SJCRH30 (cell line): Measurements from ENCODE around the gene RGS16. TPM values are rescaled to one million over a fixed set of nuclear protein-coding genes. Genes with fewer than 3 reads are reported as not detected.

ENCODE experiments used
- DNase-seq, 2 experiments: peaks; one replicate each; pipeline ENCODE4 v3.0.0-alpha.2; 2015 to 2020
- H3K27ac ChIP-seq: fragments of 250-450 bp; sonication (Bioruptor Pico); 2 replicates; pipeline ENCODE4 v1.5.1; 2020; ENCODE audit warnings: mild to moderate bottlenecking, moderate library complexity
- H3K27me3 ChIP-seq: fragments of 250-450 bp; sonication (Bioruptor Pico); 2 replicates; pipeline ENCODE4 v1.5.1; 2020; ENCODE audit warnings: mild to moderate bottlenecking, moderate library complexity
- H3K36me3 ChIP-seq: fragments of 250-450 bp; sonication (Bioruptor Pico); 2 replicates; pipeline ENCODE4 v1.5.1; 2020; ENCODE audit warnings: mild to moderate bottlenecking, moderate library complexity
- H3K4me1 ChIP-seq: fragments of 250-450 bp; sonication (Bioruptor Pico); 2 replicates; pipeline ENCODE4 v1.5.1; 2020; ENCODE audit warnings: mild to moderate bottlenecking, moderate library complexity
- H3K4me3 ChIP-seq: fragments of 250-450 bp; sonication (Bioruptor Pico); 2 replicates; pipeline ENCODE4 v1.5.1; 2020; ENCODE audit warnings: mild to moderate bottlenecking, moderate library complexity
- H3K9me3 ChIP-seq: fragments of 250-450 bp; sonication (Bioruptor Pico); replicated peaks from 2 replicates; pipeline ENCODE4 v1.5.1; 2020; ENCODE audit warnings: mild to moderate bottlenecking, moderate library complexity
- total RNA-seq: library from RNA; depleted of rRNA; stranded (reverse); fragments of >200 nt; shearing (Covaris generic); gene quantifications from 2 replicates; pipeline ENCODE4 v1.2.3, GENCODE V29; 2014

Gene RGS16
- total RNA-seq, 1 experiment from 2014 or later = 96.7 TPM

DNA sequence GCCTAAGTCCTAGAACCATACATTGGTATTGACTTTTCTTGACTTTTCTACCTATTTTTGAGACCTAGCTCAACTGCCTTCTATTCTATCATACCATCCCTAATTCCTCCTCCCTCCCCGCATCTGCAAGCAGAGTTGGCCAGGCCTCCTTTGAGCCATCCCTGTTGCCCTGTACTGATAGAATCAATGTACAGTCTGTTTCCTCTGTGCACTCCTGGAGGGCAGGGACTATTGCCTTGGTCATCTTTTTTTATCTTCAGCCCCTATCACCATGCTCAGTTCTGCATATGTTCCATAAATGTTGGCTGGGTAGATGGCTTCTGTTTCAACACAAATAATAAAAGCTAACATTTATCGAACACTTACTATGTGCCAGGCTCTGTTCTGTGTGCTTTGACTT is 4.0 kb upstream of the RGS16 start:
- H3K4me1 ChIP-seq = peaks cover 53% of the 10 kb centered on the region
- H3K36me3 ChIP-seq = peaks cover 3% of the 10 kb centered on the region
- no peak overlapping the region for H3K27ac ChIP-seq
- no peak for DNase-seq
- H3K4me3 ChIP-seq = no peak overlapping the region
- no peaks in the 10 kb centered on the region for H3K9me3 ChIP-seq
- H3K27me3 ChIP-seq = no peaks in the 10 kb centered on the region

DNA sequence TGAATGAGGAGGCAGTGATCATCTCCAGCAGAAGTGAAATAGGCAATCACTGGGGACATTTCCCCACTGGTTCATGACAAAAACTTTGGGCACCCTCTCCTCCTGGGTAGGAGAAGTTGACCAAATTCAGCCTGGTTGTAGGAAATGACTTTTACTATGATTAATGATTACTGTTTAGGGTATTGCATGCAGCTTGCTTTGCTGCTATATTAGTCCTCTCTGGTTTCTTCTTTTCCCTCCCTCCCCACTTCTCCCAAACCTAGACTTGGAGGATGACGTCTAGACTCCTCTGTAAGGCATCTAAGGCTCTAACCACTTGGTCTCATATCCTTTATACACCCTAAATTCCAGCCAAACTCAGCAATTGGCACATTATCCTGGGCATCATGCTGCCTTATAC is 3.4 kb upstream of the RGS16 start:
- Histone ChIP-seq H3K9me3 (no peaks in the 10 kb centered on the region), H3K4me3 (no peak overlapping the region), H3K27me3 (no peaks in the 10 kb centered on the region), H3K27ac (peak overlapping the region; percentile 62), H3K4me1 (peaks cover 46% of the 10 kb centered on the region), H3K36me3 (peaks cover 9% of the 10 kb centered on the region)
- DNase-seq = no peak

GRCh38 chr1:182603646-182604174 is 479 bp downstream of the RGS16 start:
- DNase-seq = peak in 1 of 2 experiments; percentile 32
- peak overlapping the region; percentile 75 for H3K27ac ChIP-seq
- H3K9me3 ChIP-seq = no peaks in the 10 kb centered on the region
- H3K4me3 ChIP-seq = peak overlapping the region; percentile 94
- no peaks in the 10 kb centered on the region for H3K27me3 ChIP-seq
- peaks cover 48% of the 10 kb centered on the region for H3K36me3 ChIP-seq
- H3K4me1 ChIP-seq = peaks cover 17% of the 10 kb centered on the region

GRCh38 chr1:182602935-182603645 is 1.1 kb downstream of the RGS16 start:
- Histone ChIP-seq H3K27me3 (no peaks in the 10 kb centered on the region), H3K4me3 (peak overlapping the region; percentile 94), H3K27ac (peak overlapping the region; percentile 75), H3K36me3 (peaks cover 52% of the 10 kb centered on the region), H3K9me3 (no peaks in the 10 kb centered on the region), H3K4me1 (peaks cover 17% of the 10 kb centered on the region)
- no peak for DNase-seq

- Histone ChIP-seq H3K9me3 (no peaks in the 10 kb centered on the region), H3K36me3 (peaks cover 52% of the 10 kb centered on the region), H3K27me3 (no peaks in the 10 kb centered on the region), H3K4me3 (peak overlapping the region; percentile 94), H3K27ac (peak overlapping the region; percentile 17), H3K4me1 (peaks cover 8% of the 10 kb centered on the region)
- DNase-seq = no peak
These were observed 2.3 kb downstream of the RGS16 start for GRCh38 chr1:182601913-182602312.

DNA sequence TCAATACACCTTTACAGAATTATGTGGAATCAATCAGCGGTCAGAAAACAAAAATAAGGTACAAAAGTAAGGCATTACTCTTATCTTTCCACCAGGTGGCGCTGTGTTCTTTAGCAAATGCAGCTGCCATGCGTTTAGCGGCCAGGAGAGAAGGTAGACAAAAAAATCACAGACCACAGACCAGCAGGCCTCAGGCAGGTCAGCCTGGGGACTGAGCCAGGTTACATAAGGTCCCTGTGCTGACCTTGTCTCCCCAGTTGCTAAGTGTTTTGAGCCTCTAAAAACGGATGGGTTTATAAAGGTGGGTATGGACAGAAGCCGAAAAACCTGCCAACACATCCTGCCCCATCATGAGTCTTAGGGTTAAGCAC is 2.8 kb downstream of the RGS16 start:
- DNase-seq = peak; percentile 58 to 90
- no peaks in the 10 kb centered on the region for H3K9me3 ChIP-seq
- H3K4me1 ChIP-seq = peaks cover 3% of the 10 kb centered on the region
- H3K36me3 ChIP-seq = peaks cover 52% of the 10 kb centered on the region
- peak overlapping the region; percentile 17 for H3K27ac ChIP-seq
- H3K27me3 ChIP-seq = no peaks in the 10 kb centered on the region
- H3K4me3 ChIP-seq = peak overlapping the region; percentile 94

GRCh38 chr1:182600745-182601415 is 3.3 kb downstream of the RGS16 start:
- Histone ChIP-seq H3K36me3 (peaks cover 52% of the 10 kb centered on the region), H3K27ac (no peak overlapping the region), H3K9me3 (no peaks in the 10 kb centered on the region), H3K4me1 (peaks cover 2% of the 10 kb centered on the region; the same call in 1 of the 2 replicates), H3K27me3 (no peaks in the 10 kb centered on the region), H3K4me3 (peak overlapping the region; percentile 94)
- DNase-seq = no peak

DNA sequence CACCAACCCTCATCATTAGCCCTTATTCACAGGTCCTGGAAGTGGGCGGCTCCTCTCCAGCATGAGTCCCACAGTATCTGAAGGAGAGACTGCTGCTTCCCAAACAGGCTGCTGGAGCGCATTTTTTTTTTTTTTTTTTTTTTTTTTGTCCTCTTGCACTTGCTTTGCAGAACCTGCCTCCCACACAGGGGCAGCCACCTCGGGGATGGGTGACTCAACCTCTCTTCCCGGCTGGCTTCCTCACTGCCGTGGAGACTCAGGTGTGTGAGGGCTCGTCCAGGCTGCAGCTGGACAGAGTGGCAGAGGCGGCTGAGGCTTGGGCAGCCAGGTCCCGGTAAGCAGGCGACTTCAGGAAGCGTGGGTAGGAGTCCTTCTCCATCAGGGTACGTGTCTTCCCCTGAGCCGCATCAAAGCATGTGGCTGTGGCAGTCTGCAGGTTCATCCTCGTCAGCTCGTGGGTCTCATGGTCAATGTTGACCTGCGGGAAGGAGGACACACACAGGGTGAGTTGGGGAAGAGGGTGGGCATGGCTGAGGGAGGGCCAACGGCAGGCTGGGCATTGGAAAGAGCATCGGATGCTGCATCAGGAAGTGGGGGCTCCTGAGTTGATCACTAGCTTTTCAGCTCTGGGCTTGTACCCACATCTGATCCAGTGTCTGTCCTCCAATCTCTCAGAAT is 4.0 kb downstream of the RGS16 start:
- Histone ChIP-seq H3K27ac (no peak overlapping the region), H3K4me1 (peaks cover 2% of the 10 kb centered on the region; the same call in 1 of the 2 replicates), H3K4me3 (no peak overlapping the region)

DNA sequence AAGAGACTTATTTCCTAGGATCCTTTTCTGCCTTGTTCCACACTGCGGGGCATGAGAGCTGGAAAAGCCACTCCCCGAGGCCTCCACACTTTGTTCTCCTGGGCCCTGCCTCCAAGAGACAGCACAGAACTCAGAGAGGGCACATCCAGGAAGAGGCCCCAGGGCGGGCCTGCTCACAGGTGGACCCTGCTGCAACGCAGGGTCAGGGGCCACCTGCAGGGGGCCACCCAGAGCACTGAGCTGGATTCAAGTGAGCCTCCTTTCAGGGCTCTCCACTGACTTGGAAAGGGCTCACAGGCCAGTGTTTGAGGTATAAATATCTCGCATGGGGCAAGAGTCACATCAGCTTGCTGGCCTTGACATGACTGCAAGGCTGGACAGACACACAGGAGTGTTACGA is 4.8 kb downstream of the RGS16 start:
- Histone ChIP-seq H3K27ac (no peak overlapping the region), H3K36me3 (peaks cover 52% of the 10 kb centered on the region), H3K27me3 (no peaks in the 10 kb centered on the region), H3K9me3 (no peaks in the 10 kb centered on the region), H3K4me3 (no peak overlapping the region), H3K4me1 (peaks cover 2% of the 10 kb centered on the region; the same call in 1 of the 2 replicates)
- no peak for DNase-seq

More for the DNA sequence above, 4.0 kb downstream of the RGS16 start:
- H3K9me3 ChIP-seq = no peaks in the 10 kb centered on the region
- no peaks in the 10 kb centered on the region for H3K27me3 ChIP-seq
- DNase-seq = no peak
- H3K36me3 ChIP-seq = peaks cover 52% of the 10 kb centered on the region

DNA sequence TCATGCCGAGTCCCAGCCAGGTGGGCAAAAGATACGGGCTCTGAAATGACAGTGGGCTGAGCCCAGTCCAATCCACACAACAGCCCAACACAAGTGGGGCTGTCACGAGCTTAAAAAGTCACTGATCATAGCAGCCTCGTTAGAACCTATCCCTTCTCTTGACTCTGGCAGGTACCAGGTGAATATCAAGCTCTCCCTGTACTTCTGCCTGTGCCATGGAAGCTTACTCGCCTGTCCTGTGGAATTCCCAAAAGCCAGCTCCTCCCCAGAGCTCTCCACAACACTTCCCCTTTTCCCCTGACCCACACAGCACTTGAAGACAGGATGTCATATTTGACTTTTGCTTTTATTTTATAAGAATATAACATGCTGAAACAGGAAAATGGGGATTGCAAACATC is 5.9 kb downstream of the RGS16 start:
- H3K4me1 ChIP-seq = peaks cover 2% of the 10 kb centered on the region; the same call in 1 of the 2 replicates
- H3K27ac ChIP-seq = no peak overlapping the region
- no peaks in the 10 kb centered on the region for H3K9me3 ChIP-seq
- DNase-seq = no peak
- H3K27me3 ChIP-seq = no peaks in the 10 kb centered on the region
- peaks cover 50% of the 10 kb centered on the region for H3K36me3 ChIP-seq
- no peak overlapping the region for H3K4me3 ChIP-seq

DNA sequence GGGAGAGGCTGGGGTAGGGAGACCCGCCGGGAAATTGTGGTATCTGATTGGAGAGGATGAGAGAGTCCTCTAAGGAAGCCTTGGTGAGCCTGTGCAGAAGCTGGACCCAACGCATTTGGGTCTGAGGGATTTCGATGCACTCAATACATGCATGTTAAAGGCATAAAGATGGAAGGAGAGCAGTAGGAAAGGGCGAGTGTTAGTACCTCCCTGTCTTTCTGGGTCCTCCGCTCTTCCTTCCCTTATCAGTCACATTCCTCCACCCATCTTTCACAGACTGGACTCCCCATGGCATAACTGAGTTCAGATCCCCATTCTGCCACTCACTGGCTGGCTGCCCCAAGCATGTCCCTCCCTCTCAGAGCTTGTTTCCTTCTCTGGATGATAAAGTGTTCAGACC is 7.3 kb downstream of the RGS16 start:
- H3K27me3 ChIP-seq = no peaks in the 10 kb centered on the region
- H3K27ac ChIP-seq = no peak overlapping the region
- peaks cover 36% of the 10 kb centered on the region for H3K36me3 ChIP-seq
- no peak overlapping the region for H3K4me3 ChIP-seq
- no peak for DNase-seq
- H3K9me3 ChIP-seq = no peaks in the 10 kb centered on the region
- peaks cover 2% of the 10 kb centered on the region; the same call in 1 of the 2 replicates for H3K4me1 ChIP-seq

GRCh38 chr1:182595641-182596240 is 8.4 kb downstream of the RGS16 start:
- Histone ChIP-seq H3K36me3 (peaks cover 24% of the 10 kb centered on the region), H3K4me1 (no peaks in the 10 kb centered on the region; the same call in 1 of the 2 replicates), H3K27ac (no peak overlapping the region), H3K4me3 (no peak overlapping the region), H3K27me3 (no peaks in the 10 kb centered on the region), H3K9me3 (no peaks in the 10 kb centered on the region)
- peak; percentile 69 to 86 for DNase-seq

DNA sequence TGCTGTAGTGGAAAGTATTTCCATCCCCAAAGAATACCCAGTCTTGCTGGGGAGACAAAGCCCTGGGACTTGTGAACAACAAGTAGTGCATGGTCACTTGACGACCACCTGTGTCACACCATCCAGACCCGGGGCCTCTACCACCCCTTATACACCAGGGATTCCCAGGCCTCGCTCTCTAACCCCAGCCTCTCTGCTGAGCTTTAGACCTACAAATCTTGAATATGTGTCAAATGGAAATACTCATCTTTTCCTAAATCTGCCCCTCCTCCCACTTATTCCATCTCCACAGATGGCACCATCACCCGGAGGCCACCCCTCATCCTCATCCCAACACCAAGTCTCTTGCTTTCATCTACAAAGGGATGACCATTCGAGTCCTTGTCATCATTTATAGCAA is 14.3 kb downstream of the RGS16 start:
- no peak overlapping the region for H3K4me3 ChIP-seq
- no peaks in the 10 kb centered on the region for H3K9me3 ChIP-seq
- no peaks in the 10 kb centered on the region for H3K4me1 ChIP-seq
- no peak for DNase-seq
- H3K27me3 ChIP-seq = no peaks in the 10 kb centered on the region
- no peaks in the 10 kb centered on the region for H3K36me3 ChIP-seq
- no peak overlapping the region for H3K27ac ChIP-seq

DNA sequence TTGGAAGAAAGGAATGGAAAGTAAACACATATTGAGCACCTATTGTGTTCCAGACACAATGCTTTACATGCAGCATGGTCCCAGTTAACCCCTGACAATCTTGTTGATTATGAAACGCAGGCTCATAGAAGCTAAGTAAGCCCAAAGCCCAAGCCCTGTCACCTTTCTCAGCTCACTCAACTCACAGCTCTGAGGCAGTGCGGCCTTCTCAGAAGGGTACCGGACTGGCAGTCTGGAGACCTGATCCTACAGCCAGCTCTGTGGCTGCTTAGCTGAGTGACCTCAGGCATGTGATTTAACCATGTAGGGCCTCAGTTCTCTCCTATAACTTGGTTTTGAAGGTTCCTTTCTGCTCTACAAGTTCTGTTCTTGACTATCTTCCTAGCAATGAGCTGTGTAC is 14.7 kb downstream of the RGS16 start:
- no peaks in the 10 kb centered on the region for H3K4me1 ChIP-seq
- DNase-seq = no peak
- no peak overlapping the region for H3K4me3 ChIP-seq
- H3K27me3 ChIP-seq = no peaks in the 10 kb centered on the region
- H3K36me3 ChIP-seq = no peaks in the 10 kb centered on the region
- no peaks in the 10 kb centered on the region for H3K9me3 ChIP-seq
- H3K27ac ChIP-seq = no peak overlapping the region
